Activated CD4-positive, alpha-beta T cell treated with anti-CD3 and anti-CD28 coated beads, Interleukin-2, Interleukin-6, amounts not matched to agents 100 ng/mL and 50 ng/mL, durations not matched to agents 16 hours and 8 hours (primary cell): ENCODE measurements around the gene AHSA1.
A peak's percentile ranks its signal among the peaks of the same experiment; 100 is the strongest.

Experiments
- DNase-seq: peaks from one replicate; pipeline ENCODE4 v3.0.0-alpha.2; 2020

Gene AHSA1

GRCh38 chr14:77474479-77475177 lies 16.7 kb downstream of the AHSA1 start:
- no peak for DNase-seq

- DNase-seq = no peak
Observed at GRCh38 chr14:77475432-77476115, 17.7 kb downstream of the AHSA1 start.

- no peak for DNase-seq
Observed at GRCh38 chr14:77478029-77478428, 20.1 kb downstream of the AHSA1 start.

- DNase-seq = no peak
Observed at GRCh38 chr14:77478796-77479195, 20.9 kb downstream of the AHSA1 start.

- no peak for DNase-seq
Observed at GRCh38 chr14:77482422-77482821, 24.5 kb downstream of the AHSA1 start.

- no peak for DNase-seq
Observed at GRCh38 chr14:77485256-77485655, 27.4 kb downstream of the AHSA1 start.

GRCh38 chr14:77485901-77486678 lies 28.2 kb downstream of the AHSA1 start:
- DNase-seq = no peak

GRCh38 chr14:77488558-77488957 lies 30.7 kb downstream of the AHSA1 start:
- DNase-seq = no peak

- DNase-seq = no peak
Observed at GRCh38 chr14:77489041-77489440, 31.1 kb downstream of the AHSA1 start.

GRCh38 chr14:77490347-77490986 lies 32.6 kb downstream of the AHSA1 start:
- DNase-seq = no peak

- no peak for DNase-seq
Observed at GRCh38 chr14:77491056-77491455, 33.2 kb downstream of the AHSA1 start.

GRCh38 chr14:77495334-77495733 lies 37.4 kb downstream of the AHSA1 start:
- no peak for DNase-seq

GRCh38 chr14:77498120-77498979 lies 40.5 kb downstream of the AHSA1 start, which contains the start of gene ISM2:
ISM2 (minus strand) TSS chr14:77498816; CDS start chr14:77498793, 23 bp downstream.
- peak; percentile 50 for DNase-seq

- no peak for DNase-seq
Observed at GRCh38 chr14:77498984-77499527, 41.2 kb downstream of the AHSA1 start.

GRCh38 chr14:77502109-77502782 lies 44.4 kb downstream of the AHSA1 start:
- DNase-seq = no peak

- DNase-seq = no peak
Observed at GRCh38 chr14:77503138-77503537, 45.2 kb downstream of the AHSA1 start.

- no peak for DNase-seq
Observed at GRCh38 chr14:77505031-77505430, 47.1 kb downstream of the AHSA1 start.

GRCh38 chr14:77507762-77508161 lies 49.9 kb downstream of the AHSA1 start:
- no peak for DNase-seq

- DNase-seq = no peak
Observed at GRCh38 chr14:77508249-77508648, 50.4 kb downstream of the AHSA1 start.

- no peak for DNase-seq
Observed at GRCh38 chr14:77508876-77509275, 51.0 kb downstream of the AHSA1 start.

GRCh38 chr14:77509366-77509765 lies 51.5 kb downstream of the AHSA1 start:
- DNase-seq = no peak
